ENCODE results near the gene SCD5.

SCD5 gene

DNA sequence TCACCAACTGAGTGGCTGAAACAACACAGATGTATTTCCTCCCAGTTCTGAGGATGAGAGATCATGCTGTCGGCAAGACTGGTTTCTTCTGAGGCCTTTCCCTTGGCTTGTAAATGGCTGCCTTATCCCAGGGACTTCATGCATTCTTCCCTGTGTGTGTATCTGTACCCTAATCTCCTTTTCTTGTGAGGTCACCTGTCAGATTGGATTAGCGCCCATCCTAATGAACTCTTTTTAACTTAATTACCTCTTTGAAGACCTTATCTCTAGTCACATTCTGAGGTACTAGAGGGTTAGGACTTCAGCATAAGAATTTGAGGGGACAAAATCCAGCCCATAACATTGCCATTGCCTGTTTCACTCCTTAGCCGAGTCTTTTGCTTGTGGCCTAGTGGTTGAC is 177.3 kb downstream of the SCD5 start:
- DNase-seq (ENCODE audit: extremely low spot score) = no peak
- POLR2A ChIA-PET = no interaction called here
- CTCF ChIA-PET = no interaction called here
- no peak for TF ChIP-seq CTCF (IDR thresholded peaks at IDR 0.05; ENCODE audit: control extremely low read depth, extremely low read depth, low read depth, missing control alignments)

- CTCF ChIA-PET = interaction anchor here (0.6 kb wide), 1 partner anchor 29 kb away, joined by 4 read pairs; no protein-coding TSS in a partner anchor
- TF ChIP-seq CTCF (IDR thresholded peaks at IDR 0.05; ENCODE audit: control extremely low read depth, extremely low read depth, low read depth, missing control alignments) = no peak
- no peak for DNase-seq (ENCODE audit: extremely low spot score)
- POLR2A ChIA-PET = no interaction called here
These were observed 178.4 kb downstream of the SCD5 start for GRCh38 chr4:82620126-82620735.

GRCh38 chr4:82618103-82618720 is 180.4 kb downstream of the SCD5 start:
- ChIA-PET CTCF (no interaction called here), POLR2A (no interaction called here)
- DNase-seq (ENCODE audit: extremely low spot score) = no peak
- no peak for TF ChIP-seq CTCF (IDR thresholded peaks at IDR 0.05; ENCODE audit: control extremely low read depth, extremely low read depth, low read depth, missing control alignments)

DNA sequence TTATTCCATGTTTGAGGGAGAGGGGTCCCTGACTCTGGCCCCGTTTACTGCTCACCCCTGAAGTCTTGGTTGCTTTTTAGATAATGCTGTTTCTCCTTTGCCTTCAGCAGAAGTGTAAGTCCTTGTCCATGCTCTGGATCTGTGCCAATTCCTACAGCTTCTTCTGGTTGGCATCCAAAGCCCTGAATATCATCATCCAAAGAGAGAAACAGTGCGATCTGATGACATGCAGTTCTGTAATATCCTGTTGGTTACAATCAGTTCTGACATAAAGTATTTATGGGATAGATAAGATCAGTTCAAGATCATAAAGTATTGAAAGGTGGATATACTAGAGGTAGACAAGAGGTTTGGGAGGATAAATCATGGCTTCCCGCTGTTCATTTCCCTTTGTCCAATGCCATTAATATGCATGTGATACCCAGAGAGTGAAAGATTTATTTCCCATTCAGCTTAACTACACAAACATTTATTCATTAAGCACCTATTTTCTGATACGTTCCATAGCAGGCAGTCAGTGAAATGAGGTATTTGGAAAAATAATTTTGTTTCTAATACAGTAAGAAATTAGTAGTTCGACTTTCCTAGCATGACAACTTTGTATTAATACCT is 183.7 kb downstream of the SCD5 start:
- ChIA-PET POLR2A (no interaction called here), CTCF (no interaction called here)
- no peak for TF ChIP-seq CTCF (IDR thresholded peaks at IDR 0.05; ENCODE audit: control extremely low read depth, extremely low read depth, low read depth, missing control alignments)
- DNase-seq (ENCODE audit: extremely low spot score) = no peak

DNA sequence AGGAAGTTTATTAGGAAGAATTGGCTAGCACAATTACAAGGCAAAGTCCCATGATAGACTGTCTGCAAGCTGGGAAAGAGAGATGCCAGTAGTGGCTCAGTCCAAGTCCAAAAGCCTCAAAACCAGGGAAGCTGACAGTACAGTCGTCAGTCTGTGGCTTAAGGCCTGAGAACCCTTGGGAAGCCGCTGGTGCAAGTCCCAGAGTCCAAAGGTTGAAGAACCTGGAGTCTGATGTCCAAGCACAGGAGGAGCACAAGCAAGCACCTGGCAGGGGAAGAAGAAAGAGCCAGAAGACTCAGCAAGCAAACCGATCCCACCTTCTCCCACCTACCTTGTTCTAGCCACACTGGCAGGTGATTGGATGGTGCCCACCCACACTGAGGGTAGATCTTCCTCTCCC is 185.5 kb downstream of the SCD5 start:
- ChIA-PET CTCF (interaction anchor here (1.7 kb wide), 1 partner anchor 19 kb away, joined by 4 read pairs; no protein-coding TSS in a partner anchor), POLR2A (no interaction called here)
- no peak for DNase-seq (ENCODE audit: extremely low spot score)
- no peak for TF ChIP-seq CTCF (IDR thresholded peaks at IDR 0.05; ENCODE audit: control extremely low read depth, extremely low read depth, low read depth, missing control alignments)

GRCh38 chr4:82611982-82612381 is 186.6 kb downstream of the SCD5 start:
- no peak for DNase-seq (ENCODE audit: extremely low spot score)
- CTCF ChIA-PET = interaction anchor here (0.9 to 1.7 kb wide), 3 partner anchors 14 to 127 kb away, joined by 3 to 4 read pairs (median 3); no protein-coding TSS in a partner anchor
- POLR2A ChIA-PET = no interaction called here
- TF ChIP-seq CTCF (IDR thresholded peaks at IDR 0.05; ENCODE audit: control extremely low read depth, extremely low read depth, low read depth, missing control alignments) = no peak

All from GM10248 (cell line).